Astrocyte (in vitro differentiated cells and primary cell): ENCODE measurements around the gene IGFALS. TPM values are rescaled to one million over a fixed set of nuclear protein-coding genes. Genes with fewer than 3 reads are reported as not detected.

ENCODE experiments used
- DNase-seq: peaks from one replicate; pipeline ENCODE4 v3.0.0-alpha.2; 2010; ENCODE audit warnings: low read depth
- FAIRE-seq: peaks from 2 replicates; lab custom pipeline; 2011; peaks lifted over from hg19 to GRCh38; lab: Jason Lieb, UNC
- H2AFZ ChIP-seq: 2 replicates; pipeline ENCODE4 v1.6.0; 2012; ENCODE audit warnings: low read depth, low read length, inconsistent platforms
- H3K27ac ChIP-seq: 2 replicates; pipeline ENCODE4 v1.5.1; 2011; ENCODE audit warnings: low read depth, low read length, inconsistent platforms
- H3K27me3 ChIP-seq: 2 replicates; pipeline ENCODE4 v1.6.0; 2011; ENCODE audit warnings: low read length, inconsistent platforms; ENCODE audit not compliant: insufficient read depth
- H3K36me3 ChIP-seq: 2 replicates; pipeline ENCODE4 v1.5.1; 2011; ENCODE audit warnings: low read length, inconsistent platforms; ENCODE audit not compliant: insufficient read depth
- H3K4me1 ChIP-seq: 2 replicates; pipeline ENCODE4 v1.5.1; 2011; ENCODE audit warnings: low read length, inconsistent platforms; ENCODE audit not compliant: insufficient read depth
- H3K4me2 ChIP-seq: 2 replicates; pipeline ENCODE4 v1.6.0; 2012; ENCODE audit warnings: low read length, inconsistent platforms
- H3K4me3 ChIP-seq: 2 replicates; pipeline ENCODE4 v1.5.1; 2011; ENCODE audit warnings: low read depth, mild to moderate bottlenecking, low read length, inconsistent platforms; ENCODE audit not compliant: insufficient read depth
- H3K79me2 ChIP-seq: 2 replicates; pipeline ENCODE4 v1.6.0; 2012; ENCODE audit warnings: mild to moderate bottlenecking, low read length, inconsistent platforms; ENCODE audit not compliant: insufficient read depth
- H3K9ac ChIP-seq: 2 replicates; pipeline ENCODE4 v1.6.0; 2012; ENCODE audit warnings: mild to moderate bottlenecking, low read length, inconsistent platforms
- H3K9me3 ChIP-seq: 2 replicates; pipeline ENCODE4 v1.5.1; 2012; ENCODE audit warnings: low read depth, mild to moderate bottlenecking, low read length, inconsistent platforms; ENCODE audit not compliant: insufficient read depth
- H4K20me1 ChIP-seq: 2 replicates; pipeline ENCODE4 v1.6.0; 2012; ENCODE audit warnings: low read length, inconsistent platforms; ENCODE audit not compliant: insufficient read depth
- H3K27ac Mint-ChIP-seq: one replicate; pipeline ENCODE4 v1.8.0; 2021; ENCODE audit warnings: mild to moderate bottlenecking, mixed read lengths; ENCODE audit not compliant: unreplicated experiment
- H3K27me3 Mint-ChIP-seq: one replicate; pipeline ENCODE4 v1.8.0; 2021; ENCODE audit warnings: low read depth, mixed read lengths; ENCODE audit not compliant: unreplicated experiment
- H3K36me3 Mint-ChIP-seq: one replicate; pipeline ENCODE4 v1.8.0; 2021; ENCODE audit warnings: low read depth, mixed read lengths; ENCODE audit not compliant: unreplicated experiment
- H3K4me1 Mint-ChIP-seq: one replicate; pipeline ENCODE4 v1.8.0; 2021; ENCODE audit warnings: low read depth, mixed read lengths; ENCODE audit not compliant: unreplicated experiment
- H3K4me3 Mint-ChIP-seq: one replicate; pipeline ENCODE4 v1.8.0; 2021; ENCODE audit warnings: mild to moderate bottlenecking, moderate library complexity, mixed read lengths; ENCODE audit not compliant: unreplicated experiment
- H3K9me3 Mint-ChIP-seq: one replicate; pipeline ENCODE4 v1.8.0; 2021; ENCODE audit warnings: mild to moderate bottlenecking, mixed read lengths; ENCODE audit not compliant: unreplicated experiment
- CTCF ChIP-seq: IDR thresholded peaks from 2 replicates; pipeline ENCODE4 v1.5.1; 2011; ENCODE audit warnings: low read depth, mild to moderate bottlenecking, inconsistent platforms, low read length, moderate library complexity; ENCODE audit not compliant: insufficient read depth
- EZH2 ChIP-seq: IDR thresholded peaks from 2 replicates; pipeline ENCODE4 v1.6.1; 2012; ENCODE audit warnings: mild to moderate bottlenecking, low read length, inconsistent platforms; ENCODE audit not compliant: insufficient read depth
- total RNA-seq: library from RNA; stranded (reverse); gene quantifications from 2 replicates; pipeline ENCODE4 v1.2.1, GENCODE V29; 2021

IGFALS gene
- total RNA-seq, 1 donor from 2014 or later, result not detected

- DNase-seq, result no peak
- H3K9me3 Mint-ChIP-seq, result no peaks in the 10 kb centered on the region
- no peak overlapping the region for H3K27ac ChIP-seq
- TF ChIP-seq EZH2, result no peak
- TF ChIP-seq CTCF, result peak; percentile 17
- peaks cover 25% of the 10 kb centered on the region for H4K20me1 ChIP-seq
- H3K27ac Mint-ChIP-seq, result no peak overlapping the region
- H3K36me3 ChIP-seq, result peaks cover 2% of the 10 kb centered on the region
- no peaks in the 10 kb centered on the region for H3K27me3 Mint-ChIP-seq
- FAIRE-seq, result no peak
- H3K36me3 Mint-ChIP-seq, result peaks cover 4% of the 10 kb centered on the region
- no peak overlapping the region for H3K4me3 Mint-ChIP-seq
- H3K27me3 ChIP-seq, result no peaks in the 10 kb centered on the region
- no peak overlapping the region for H3K4me2 ChIP-seq
- H3K4me1 ChIP-seq, result no peaks in the 10 kb centered on the region
- no peak overlapping the region for H2AFZ ChIP-seq
- H3K79me2 ChIP-seq, result no peaks in the 10 kb centered on the region
- H3K4me1 Mint-ChIP-seq, result no peaks in the 10 kb centered on the region
- H3K9me3 ChIP-seq, result no peaks in the 10 kb centered on the region
- no peak overlapping the region for H3K4me3 ChIP-seq
- no peak overlapping the region for H3K9ac ChIP-seq
Observed at GRCh38 chr16:1763521-1764511, 29.7 kb downstream of the IGFALS start.

- Histone ChIP-seq H2AFZ (no peak overlapping the region), H3K9me3 (no peaks in the 10 kb centered on the region), H3K4me3 (no peak overlapping the region), H3K79me2 (no peaks in the 10 kb centered on the region), H4K20me1 (peaks cover 17% of the 10 kb centered on the region), H3K27me3 (no peaks in the 10 kb centered on the region), H3K27ac (no peak overlapping the region), H3K9ac (no peak overlapping the region), H3K4me1 (no peaks in the 10 kb centered on the region), H3K4me2 (no peak overlapping the region), H3K36me3 (peaks cover 2% of the 10 kb centered on the region)
- FAIRE-seq (no peak), DNase-seq (no peak)
- TF ChIP-seq CTCF, result no peak
- TF ChIP-seq EZH2, result no peak
- Mint-ChIP-seq H3K27me3 (no peaks in the 10 kb centered on the region), H3K4me1 (no peaks in the 10 kb centered on the region), H3K27ac (no peak overlapping the region), H3K36me3 (peaks cover 6% of the 10 kb centered on the region), H3K4me3 (no peak overlapping the region), H3K9me3 (no peaks in the 10 kb centered on the region)
Observed at GRCh38 chr16:1762879-1763520, 30.5 kb downstream of the IGFALS start.
